Breast epithelium (tissue), 4 donors: ENCODE results near the gene WWC2. TPM values are rescaled to one million over a fixed set of nuclear protein-coding genes. Genes with fewer than 3 reads are reported as not detected.

Experiments used
- DNase-seq, 2 donors: peaks; one replicate each; pipeline ENCODE4 v3.0.0-alpha.2; 2019; ENCODE audit warnings: low spot score in 2 of 2
- H3K27ac ChIP-seq, 2 donors: fragments of 200-600 bp; sonication (generic) in 1 of 2; one replicate each; pipeline ENCODE4 v1.5.1; 2016 to 2019; ENCODE audit warnings: mild to moderate bottlenecking in 1 of 2
- H3K27me3 ChIP-seq, 2 donors: fragments of 200-600 bp; sonication (generic) in 1 of 2; one replicate each; pipeline versions ENCODE4 v1.5.1 to v1.6.0; 2017 to 2019; ENCODE audit warnings: control low read depth in 1 of 2, mild to moderate bottlenecking in 1 of 2
- H3K36me3 ChIP-seq: fragments of 200-600 bp; one replicate; pipeline ENCODE4 v1.5.1; 2019
- H3K4me1 ChIP-seq, 2 donors: fragments of 200-600 bp; sonication (generic); one replicate each; pipeline ENCODE4 v1.5.1; 2016 to 2019; ENCODE audit warnings: control low read depth in 1 of 2
- H3K4me3 ChIP-seq, 3 donors: fragments of 200-600 bp; sonication (generic); 1 replicate in 2 of 3; 2 replicates in 1 of 3; pipeline ENCODE4 v1.5.1; 2016 to 2019; ENCODE audit warnings: mild to moderate bottlenecking in 3 of 3, moderate library complexity in 2 of 3
- H3K9me3 ChIP-seq, 2 donors: fragments of 200-600 bp; sonication (generic) in 1 of 2; one replicate each; pipeline ENCODE4 v1.5.1; 2016 to 2019; ENCODE audit warnings: control low read depth in 1 of 2
- CTCF ChIP-seq, 3 donors: fragments of 450-650 bp; IDR thresholded peaks; one replicate each; pipeline ENCODE4 v1.5.1; 2016 to 2017; ENCODE audit warnings: antibody characterized with exemption in 3 of 3, mild to moderate bottlenecking in 3 of 3, moderate library complexity in 3 of 3
- POLR2A ChIP-seq: fragments of 450-650 bp; IDR thresholded peaks from one replicate; pipeline ENCODE4 v1.6.1; 2016; ENCODE audit warnings: antibody characterized with exemption, mild to moderate bottlenecking, moderate library complexity
- POLR2AphosphoS5 ChIP-seq, 3 donors: sonication (generic); formaldehyde crosslinking; IDR thresholded peaks; one replicate each; pipeline ENCODE4 v1.6.1; 2017; ENCODE audit warnings: antibody characterized with exemption in 3 of 3
- intact Hi-C: fragments of 100-400 bp; cut with DNase I; formaldehyde crosslinking; loops from one replicate; pipeline ENCODE4 v1.15.1; 2023; ENCODE audit warnings: low total_unique reads
- total RNA-seq, 3 donors: library from RNA; depleted of rRNA; stranded (reverse); fragments of >200 nt; gene quantifications; one replicate each; pipeline ENCODE4 v1.1.0, GENCODE V29; 2016

Gene WWC2
- total RNA-seq, 3 donors from 2014 or later: 37.4 to 40.4 (median 40.3) TPM

- no peak for TF ChIP-seq POLR2A
- peaks cover 5% of the 10 kb centered on the region for H3K36me3 ChIP-seq
- no peak for DNase-seq
These were observed 177.0 kb downstream of the WWC2 start for GRCh38 chr4:183276106-183276505.

GRCh38 chr4:183284258-183284785 is 185.3 kb downstream of the WWC2 start:
- Histone ChIP-seq H3K4me3 (no peak overlapping the region), H3K27ac (no peak overlapping the region), H3K9me3 (no peaks in the 10 kb centered on the region), H3K36me3 (no peaks in the 10 kb centered on the region), H3K27me3 (no peaks in the 10 kb centered on the region), H3K4me1 (no peaks in the 10 kb centered on the region)
- DNase-seq: no peak
- no peak for TF ChIP-seq POLR2AphosphoS5 (IDR thresholded peaks at IDR 0.05)
- TF ChIP-seq CTCF (IDR thresholded peaks at IDR 0.05): no peak
- TF ChIP-seq POLR2A: no peak
- intact Hi-C loops: no loop called here

More at GRCh38 chr4:183276106-183276505, 177.0 kb downstream of the WWC2 start:
- Histone ChIP-seq H3K27me3 (no peaks in the 10 kb centered on the region), H3K4me3 (no peak overlapping the region), H3K9me3 (peaks cover 0 to 25% of the 10 kb centered on the region in 2 donors), H3K27ac (no peak overlapping the region), H3K4me1 (no peaks in the 10 kb centered on the region)
- intact Hi-C loops: no loop called here

GRCh38 chr4:183284965-183285364 is 185.9 kb downstream of the WWC2 start:
- no peaks in the 10 kb centered on the region for H3K36me3 ChIP-seq
- TF ChIP-seq POLR2AphosphoS5 (IDR thresholded peaks at IDR 0.05): no peak
- TF ChIP-seq CTCF (IDR thresholded peaks at IDR 0.05): no peak
- TF ChIP-seq POLR2A: no peak

GRCh38 chr4:183285886-183286285 is 186.8 kb downstream of the WWC2 start:
- intact Hi-C loops: no loop called here
- Histone ChIP-seq H3K9me3 (no peaks in the 10 kb centered on the region), H3K4me1 (no peaks in the 10 kb centered on the region), H3K27me3 (no peaks in the 10 kb centered on the region), H3K36me3 (no peaks in the 10 kb centered on the region), H3K4me3 (no peak overlapping the region), H3K27ac (no peak overlapping the region)
- TF ChIP-seq POLR2AphosphoS5 (IDR thresholded peaks at IDR 0.05) (no peak), POLR2A (no peak), CTCF (IDR thresholded peaks at IDR 0.05) (no peak)
- no peak for DNase-seq

More at GRCh38 chr4:183284965-183285364, 185.9 kb downstream of the WWC2 start:
- no peaks in the 10 kb centered on the region for H3K27me3 ChIP-seq
- intact Hi-C loops: no loop called here
- H3K27ac ChIP-seq: no peak overlapping the region
- DNase-seq: no peak
- no peaks in the 10 kb centered on the region for H3K4me1 ChIP-seq
- H3K4me3 ChIP-seq: no peak overlapping the region
- H3K9me3 ChIP-seq: no peaks in the 10 kb centered on the region

GRCh38 chr4:183286590-183287308 is 187.7 kb downstream of the WWC2 start:
- Histone ChIP-seq H3K36me3 (no peaks in the 10 kb centered on the region), H3K9me3 (no peaks in the 10 kb centered on the region), H3K4me1 (no peaks in the 10 kb centered on the region), H3K27ac (no peak overlapping the region), H3K4me3 (no peak overlapping the region), H3K27me3 (no peaks in the 10 kb centered on the region)
- intact Hi-C loops: no loop called here
- DNase-seq: no peak
- no peak for TF ChIP-seq CTCF (IDR thresholded peaks at IDR 0.05)
- TF ChIP-seq POLR2AphosphoS5 (IDR thresholded peaks at IDR 0.05): no peak
- no peak for TF ChIP-seq POLR2A
